Measurements from ENCODE around the gene TMEM129.

DNA sequence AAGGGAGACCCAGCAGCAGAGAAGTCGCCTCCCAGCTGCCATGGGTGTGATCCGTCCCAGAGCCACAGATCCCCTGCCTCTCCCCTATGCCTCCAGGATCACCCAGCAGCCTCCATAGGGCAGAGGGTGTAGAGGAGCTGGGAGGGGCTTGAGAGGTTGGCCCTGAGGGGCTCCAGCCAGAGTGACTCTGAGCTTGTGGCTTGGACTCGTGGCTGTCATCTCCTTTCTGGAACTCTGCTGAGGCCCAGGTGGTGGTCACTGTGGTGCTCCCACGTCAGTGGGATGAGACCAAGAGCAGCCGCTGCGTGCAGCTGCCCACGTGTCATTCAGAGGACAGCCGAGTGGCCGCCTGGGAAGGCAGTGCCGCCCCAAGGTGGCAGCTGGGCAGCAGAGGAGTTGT lies 4.4 kb upstream of the TMEM129 start:
- TF ChIP-seq, protein P1, sequence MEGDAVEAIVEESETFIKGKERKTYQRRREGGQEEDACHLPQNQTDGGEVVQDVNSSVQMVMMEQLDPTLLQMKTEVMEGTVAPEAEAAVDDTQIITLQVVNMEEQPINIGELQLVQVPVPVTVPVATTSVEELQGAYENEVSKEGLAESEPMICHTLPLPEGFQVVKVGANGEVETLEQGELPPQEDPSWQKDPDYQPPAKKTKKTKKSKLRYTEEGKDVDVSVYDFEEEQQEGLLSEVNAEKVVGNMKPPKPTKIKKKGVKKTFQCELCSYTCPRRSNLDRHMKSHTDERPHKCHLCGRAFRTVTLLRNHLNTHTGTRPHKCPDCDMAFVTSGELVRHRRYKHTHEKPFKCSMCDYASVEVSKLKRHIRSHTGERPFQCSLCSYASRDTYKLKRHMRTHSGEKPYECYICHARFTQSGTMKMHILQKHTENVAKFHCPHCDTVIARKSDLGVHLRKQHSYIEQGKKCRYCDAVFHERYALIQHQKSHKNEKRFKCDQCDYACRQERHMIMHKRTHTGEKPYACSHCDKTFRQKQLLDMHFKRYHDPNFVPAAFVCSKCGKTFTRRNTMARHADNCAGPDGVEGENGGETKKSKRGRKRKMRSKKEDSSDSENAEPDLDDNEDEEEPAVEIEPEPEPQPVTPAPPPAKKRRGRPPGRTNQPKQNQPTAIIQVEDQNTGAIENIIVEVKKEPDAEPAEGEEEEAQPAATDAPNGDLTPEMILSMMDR (IDR thresholded peaks at IDR 0.05; ENCODE audit: low read depth, low read length, poor library complexity, severe bottlenecking) = no peak
- no peak for TF ChIP-seq EZH2phosphoT487 (IDR thresholded peaks at IDR 0.05; ENCODE audit: borderline replicate concordance, low read length)
